ENCODE measurements around the gene ZBTB7C.

GRCh38 chr18:47987388-47987699, 421.8 kb downstream of the ZBTB7C start:
- no peak for TF ChIP-seq EP300 (IDR thresholded peaks at IDR 0.05)
- TF ChIP-seq PHF8 (IDR thresholded peaks at IDR 0.05; ENCODE audit: borderline replicate concordance, low read depth), result no peak
- no peak for TF ChIP-seq RAD21 (conservative IDR thresholded peaks at IDR 0.05 in 1 of 2, IDR thresholded peaks at IDR 0.05 in 1 of 2)
- no peak for TF ChIP-seq ELK1 (IDR thresholded peaks at IDR 0.05; ENCODE audit: low read depth, low read length)
- no peak for TF ChIP-seq JUNB (IDR thresholded peaks at IDR 0.05)
- no peak for TF ChIP-seq USF2 (IDR thresholded peaks at IDR 0.05)
- TF ChIP-seq CTCF (IDR thresholded peaks at IDR 0.05), result no peak
- TF ChIP-seq BHLHE40 (IDR thresholded peaks at IDR 0.05; ENCODE audit: low read depth, low read length), result no peak
- TF ChIP-seq POLR2AphosphoS2 (conservative IDR thresholded peaks at IDR 0.05; ENCODE audit: low read length), result no peak
- no peak for TF ChIP-seq RNF2 (IDR thresholded peaks at IDR 0.05; ENCODE audit: borderline replicate concordance, low read depth)
- no peak for TF ChIP-seq HMGXB4 (CRISPR knock-in tag; IDR thresholded peaks at IDR 0.05; ENCODE audit: borderline replicate concordance)
- no peak for TF ChIP-seq SMC3 (IDR thresholded peaks at IDR 0.05)
- no peak for TF ChIP-seq NFE2L2 (conservative IDR thresholded peaks at IDR 0.05; ENCODE audit: low read length)

Measured in A549 (cell line).